Measurements from ENCODE around the gene RGR.

Gene RGR

GRCh38 chr10:84293171-84293570 lies 48.3 kb downstream of the RGR start:
- no peak overlapping the region for H3K27ac ChIP-seq (ENCODE audit: low read depth, low read length)
- H3K36me3 ChIP-seq (ENCODE audit: control insufficient read depth in 1 of 2, insufficient read depth in 2 of 2, low read length in 2 of 2) = no peaks in the 10 kb centered on the region
- no peaks in the 10 kb centered on the region for H3K27me3 ChIP-seq (ENCODE audit: control insufficient read depth in 1 of 2, insufficient read depth in 2 of 2, low read length in 2 of 2)
- no peaks in the 10 kb centered on the region for H3K4me1 ChIP-seq (ENCODE audit: control insufficient read depth in 1 of 2, insufficient read depth in 2 of 2, low read length in 2 of 2)
- H3K9me3 ChIP-seq (ENCODE audit: control insufficient read depth in 1 of 2, low read length in 2 of 2) = no peaks in the 10 kb centered on the region
- H3K4me3 ChIP-seq (ENCODE audit: low read depth in 1 of 2, low read length in 2 of 2) = no peak overlapping the region
- no peak overlapping the region for H3K9ac ChIP-seq (ENCODE audit: low read depth in 1 of 2, low read length in 2 of 2)

DNA sequence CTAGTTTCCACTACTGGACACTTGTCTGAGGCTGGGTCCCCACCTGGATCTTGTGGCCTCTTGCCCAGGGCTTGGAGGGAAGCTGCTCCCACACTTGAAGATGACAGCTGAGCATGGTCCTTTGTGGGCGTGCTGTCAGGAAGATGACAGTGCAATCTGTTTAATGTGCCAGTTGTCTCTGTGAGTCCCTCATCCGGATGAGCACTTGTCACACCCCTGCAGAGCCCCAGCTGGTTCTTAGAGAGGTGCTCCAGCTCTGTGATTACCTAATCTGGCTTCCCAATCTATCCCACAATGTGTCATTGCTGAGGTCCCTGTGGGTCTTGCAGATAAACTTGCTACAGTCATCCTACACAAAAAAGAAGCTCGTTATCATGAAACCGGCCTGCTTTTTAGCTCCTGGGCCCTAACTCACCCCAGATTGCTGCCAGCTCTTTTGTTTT lies 48.7 kb downstream of the RGR start:
- Histone ChIP-seq H3K27ac (ENCODE audit: low read depth, low read length) (no peak overlapping the region), H3K36me3 (ENCODE audit: control insufficient read depth in 1 of 2, insufficient read depth in 2 of 2, low read length in 2 of 2) (no peaks in the 10 kb centered on the region), H3K4me1 (ENCODE audit: control insufficient read depth in 1 of 2, insufficient read depth in 2 of 2, low read length in 2 of 2) (no peaks in the 10 kb centered on the region), H3K9ac (ENCODE audit: low read depth in 1 of 2, low read length in 2 of 2) (no peak overlapping the region), H3K9me3 (ENCODE audit: control insufficient read depth in 1 of 2, low read length in 2 of 2) (no peaks in the 10 kb centered on the region), H3K27me3 (ENCODE audit: control insufficient read depth in 1 of 2, insufficient read depth in 2 of 2, low read length in 2 of 2) (no peaks in the 10 kb centered on the region), H3K4me3 (ENCODE audit: low read depth in 1 of 2, low read length in 2 of 2) (no peak overlapping the region)

- Histone ChIP-seq H3K27me3 (ENCODE audit: control insufficient read depth in 1 of 2, insufficient read depth in 2 of 2, low read length in 2 of 2) (no peaks in the 10 kb centered on the region), H3K4me1 (ENCODE audit: control insufficient read depth in 1 of 2, insufficient read depth in 2 of 2, low read length in 2 of 2) (no peaks in the 10 kb centered on the region), H3K4me3 (ENCODE audit: low read depth in 1 of 2, low read length in 2 of 2) (no peak overlapping the region), H3K27ac (ENCODE audit: low read depth, low read length) (no peak overlapping the region), H3K9ac (ENCODE audit: low read depth in 1 of 2, low read length in 2 of 2) (no peak overlapping the region), H3K36me3 (ENCODE audit: control insufficient read depth in 1 of 2, insufficient read depth in 2 of 2, low read length in 2 of 2) (no peaks in the 10 kb centered on the region), H3K9me3 (ENCODE audit: control insufficient read depth in 1 of 2, low read length in 2 of 2) (no peaks in the 10 kb centered on the region)
These were observed 50.1 kb downstream of the RGR start for GRCh38 chr10:84294766-84295447.

DNA sequence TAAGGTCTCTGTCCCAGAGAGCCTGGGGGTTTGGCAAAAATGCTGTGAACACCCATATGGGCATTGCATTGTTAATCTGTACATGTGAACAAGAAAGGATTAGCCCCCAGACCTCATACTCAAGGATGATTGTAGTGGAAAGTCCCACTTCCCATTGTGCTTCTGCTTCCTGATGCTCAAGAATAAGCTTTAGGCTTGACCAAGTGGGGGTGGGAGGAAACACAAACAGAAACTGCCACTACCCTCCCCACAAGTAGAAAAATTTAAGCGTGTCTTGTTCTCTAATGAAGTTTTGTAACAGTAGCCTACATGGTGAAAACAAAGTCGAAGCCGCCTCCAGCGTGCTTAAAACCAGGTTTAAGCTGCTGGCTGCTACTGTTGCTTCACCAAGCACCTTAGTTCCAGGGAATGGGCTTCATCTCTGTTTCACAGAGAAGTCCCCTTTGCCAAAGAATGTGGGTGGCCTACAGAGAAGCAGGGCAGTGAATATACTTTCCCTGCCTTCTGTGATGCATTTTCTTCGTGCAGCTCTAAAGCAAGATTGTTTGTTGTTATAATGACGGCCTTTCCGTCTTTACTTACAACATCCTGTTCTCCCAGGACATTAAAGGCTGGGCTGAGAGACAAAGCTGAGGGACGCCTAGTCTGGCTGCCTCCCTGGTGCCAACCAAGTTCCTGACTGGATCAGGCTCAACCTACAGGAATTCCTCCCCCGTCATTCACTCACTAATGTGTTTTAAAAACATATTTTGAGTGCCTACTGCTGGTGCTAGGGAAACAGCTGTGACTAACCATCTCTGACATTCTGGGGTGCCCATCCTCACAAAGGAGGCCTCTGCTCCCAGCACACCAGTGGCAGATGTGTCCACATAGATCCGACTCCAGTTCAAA lies 51.5 kb downstream of the RGR start:
- no peaks in the 10 kb centered on the region for H3K9me3 ChIP-seq (ENCODE audit: control insufficient read depth in 1 of 2, low read length in 2 of 2)
- no peak overlapping the region for H3K9ac ChIP-seq (ENCODE audit: low read depth in 1 of 2, low read length in 2 of 2)
- H3K27me3 ChIP-seq (ENCODE audit: control insufficient read depth in 1 of 2, insufficient read depth in 2 of 2, low read length in 2 of 2) = no peaks in the 10 kb centered on the region
- H3K27ac ChIP-seq (ENCODE audit: low read depth, low read length) = no peak overlapping the region
- H3K4me1 ChIP-seq (ENCODE audit: control insufficient read depth in 1 of 2, insufficient read depth in 2 of 2, low read length in 2 of 2) = no peaks in the 10 kb centered on the region
- no peak overlapping the region for H3K4me3 ChIP-seq (ENCODE audit: low read depth in 1 of 2, low read length in 2 of 2)
- H3K36me3 ChIP-seq (ENCODE audit: control insufficient read depth in 1 of 2, insufficient read depth in 2 of 2, low read length in 2 of 2) = no peaks in the 10 kb centered on the region

- no peak overlapping the region for H3K27ac ChIP-seq (ENCODE audit: low read depth, low read length)
- H3K4me3 ChIP-seq (ENCODE audit: low read depth in 1 of 2, low read length in 2 of 2) = no peak overlapping the region
- H3K36me3 ChIP-seq (ENCODE audit: control insufficient read depth in 1 of 2, insufficient read depth in 2 of 2, low read length in 2 of 2) = no peaks in the 10 kb centered on the region
- H3K4me1 ChIP-seq (ENCODE audit: control insufficient read depth in 1 of 2, insufficient read depth in 2 of 2, low read length in 2 of 2) = no peaks in the 10 kb centered on the region
- H3K9me3 ChIP-seq (ENCODE audit: control insufficient read depth in 1 of 2, low read length in 2 of 2) = no peaks in the 10 kb centered on the region
- no peak overlapping the region for H3K9ac ChIP-seq (ENCODE audit: low read depth in 1 of 2, low read length in 2 of 2)
- no peaks in the 10 kb centered on the region for H3K27me3 ChIP-seq (ENCODE audit: control insufficient read depth in 1 of 2, insufficient read depth in 2 of 2, low read length in 2 of 2)
These were observed 53.2 kb downstream of the RGR start for GRCh38 chr10:84298057-84298456.

- Histone ChIP-seq H3K27me3 (ENCODE audit: control insufficient read depth in 1 of 2, insufficient read depth in 2 of 2, low read length in 2 of 2) (no peaks in the 10 kb centered on the region), H3K36me3 (ENCODE audit: control insufficient read depth in 1 of 2, insufficient read depth in 2 of 2, low read length in 2 of 2) (no peaks in the 10 kb centered on the region), H3K4me1 (ENCODE audit: control insufficient read depth in 1 of 2, insufficient read depth in 2 of 2, low read length in 2 of 2) (peaks cover 0 to 5% of the 10 kb centered on the region in 2 donors), H3K4me3 (ENCODE audit: low read depth in 1 of 2, low read length in 2 of 2) (no peak overlapping the region), H3K27ac (ENCODE audit: low read depth, low read length) (no peak overlapping the region), H3K9me3 (ENCODE audit: control insufficient read depth in 1 of 2, low read length in 2 of 2) (no peaks in the 10 kb centered on the region), H3K9ac (ENCODE audit: low read depth in 1 of 2, low read length in 2 of 2) (no peak overlapping the region)
These were observed 57.4 kb downstream of the RGR start for GRCh38 chr10:84302223-84302622.

DNA sequence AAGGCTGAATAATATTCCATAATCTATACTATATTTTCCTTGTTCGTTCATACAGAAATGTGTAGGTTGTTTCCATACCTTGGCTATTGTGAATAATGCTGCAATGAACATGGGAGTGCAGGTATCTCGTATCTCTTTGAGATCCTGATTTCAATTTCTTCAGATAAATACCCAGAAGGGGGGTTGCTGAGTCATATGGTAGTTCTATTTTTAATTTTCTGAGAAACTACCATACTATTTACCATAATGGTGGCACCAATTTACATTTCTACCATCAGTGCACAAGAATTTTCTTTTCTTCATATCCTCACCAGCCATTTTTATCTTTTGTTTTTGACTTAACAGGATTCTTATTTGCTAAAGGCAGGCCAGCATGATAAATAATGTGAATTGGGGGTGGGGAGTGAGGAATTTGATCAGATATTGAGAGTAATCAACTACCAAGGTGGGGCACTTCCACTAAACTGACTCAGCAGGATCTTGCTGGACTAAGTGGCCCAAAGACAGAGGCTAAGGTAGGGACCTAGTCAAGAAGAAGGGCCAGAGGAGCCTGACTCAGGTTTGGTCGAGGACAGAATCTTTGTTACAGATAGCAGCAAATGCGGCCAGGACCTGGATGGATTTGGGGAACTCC lies 62.0 kb downstream of the RGR start:
- Histone ChIP-seq H3K27ac (ENCODE audit: low read depth, low read length) (no peak overlapping the region), H3K4me3 (ENCODE audit: low read depth in 1 of 2, low read length in 2 of 2) (no peak overlapping the region), H3K9me3 (ENCODE audit: control insufficient read depth in 1 of 2, low read length in 2 of 2) (no peaks in the 10 kb centered on the region), H3K36me3 (ENCODE audit: control insufficient read depth in 1 of 2, insufficient read depth in 2 of 2, low read length in 2 of 2) (no peaks in the 10 kb centered on the region), H3K27me3 (ENCODE audit: control insufficient read depth in 1 of 2, insufficient read depth in 2 of 2, low read length in 2 of 2) (no peaks in the 10 kb centered on the region), H3K4me1 (ENCODE audit: control insufficient read depth in 1 of 2, insufficient read depth in 2 of 2, low read length in 2 of 2) (peaks cover 13 to 14% of the 10 kb centered on the region in 2 donors), H3K9ac (ENCODE audit: low read depth in 1 of 2, low read length in 2 of 2) (no peak overlapping the region)

GRCh38 chr10:84308021-84308420 lies 63.2 kb downstream of the RGR start:
- H3K4me1 ChIP-seq (ENCODE audit: control insufficient read depth in 1 of 2, insufficient read depth in 2 of 2, low read length in 2 of 2) = peaks cover 13 to 14% of the 10 kb centered on the region in 2 donors
- H3K27me3 ChIP-seq (ENCODE audit: control insufficient read depth in 1 of 2, insufficient read depth in 2 of 2, low read length in 2 of 2) = no peaks in the 10 kb centered on the region
- H3K9me3 ChIP-seq (ENCODE audit: control insufficient read depth in 1 of 2, low read length in 2 of 2) = no peaks in the 10 kb centered on the region
- no peaks in the 10 kb centered on the region for H3K36me3 ChIP-seq (ENCODE audit: control insufficient read depth in 1 of 2, insufficient read depth in 2 of 2, low read length in 2 of 2)
- no peak overlapping the region for H3K9ac ChIP-seq (ENCODE audit: low read depth in 1 of 2, low read length in 2 of 2)
- no peak overlapping the region for H3K27ac ChIP-seq (ENCODE audit: low read depth, low read length)
- no peak overlapping the region for H3K4me3 ChIP-seq (ENCODE audit: low read depth in 1 of 2, low read length in 2 of 2)

DNA sequence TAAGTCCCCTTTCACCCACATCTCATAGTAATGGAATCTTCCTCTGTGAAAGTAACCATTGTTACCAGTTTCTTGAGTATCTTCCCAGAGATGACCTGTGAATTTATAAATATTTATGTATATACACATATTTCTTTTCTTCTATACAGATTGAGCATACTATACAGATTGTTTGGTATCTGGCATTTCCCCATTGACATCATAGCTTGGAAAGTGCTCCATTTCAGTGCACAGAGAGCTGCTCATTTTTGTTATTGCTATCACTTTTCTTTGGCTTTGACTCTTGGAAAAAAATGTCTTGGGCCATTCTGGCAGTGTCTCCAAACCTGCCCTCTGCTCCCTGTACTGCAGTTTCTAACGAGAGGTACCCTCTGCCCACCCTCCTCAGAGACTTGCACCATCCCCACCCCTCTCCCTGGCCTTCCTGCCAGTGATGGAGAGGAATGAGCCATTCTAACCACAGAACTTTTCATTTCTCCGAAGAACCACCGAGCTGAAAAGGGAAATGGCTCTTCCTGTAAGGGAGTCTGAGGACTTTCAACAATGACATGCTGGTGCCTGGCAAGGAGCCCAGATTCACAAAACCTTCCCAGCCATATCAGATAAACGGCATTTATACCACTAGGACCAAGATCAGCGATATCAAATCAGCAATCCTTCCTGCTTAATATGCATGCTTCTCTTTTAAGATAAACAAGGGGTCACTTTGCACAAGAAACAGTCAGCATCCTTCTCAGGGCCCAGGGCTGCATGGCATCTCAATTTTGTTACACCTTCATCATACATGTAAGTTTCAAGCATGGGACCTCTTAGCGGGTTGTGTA lies 63.8 kb downstream of the RGR start:
- H3K9ac ChIP-seq (ENCODE audit: low read depth in 1 of 2, low read length in 2 of 2) = no peak overlapping the region
- no peaks in the 10 kb centered on the region for H3K27me3 ChIP-seq (ENCODE audit: control insufficient read depth in 1 of 2, insufficient read depth in 2 of 2, low read length in 2 of 2)
- peak overlapping the region in 1 of 2 donors; percentile 8 for H3K4me3 ChIP-seq (ENCODE audit: low read depth in 1 of 2, low read length in 2 of 2)
- no peak overlapping the region for H3K27ac ChIP-seq (ENCODE audit: low read depth, low read length)
- no peaks in the 10 kb centered on the region for H3K36me3 ChIP-seq (ENCODE audit: control insufficient read depth in 1 of 2, insufficient read depth in 2 of 2, low read length in 2 of 2)
- H3K4me1 ChIP-seq (ENCODE audit: control insufficient read depth in 1 of 2, insufficient read depth in 2 of 2, low read length in 2 of 2) = peaks cover 13 to 14% of the 10 kb centered on the region in 2 donors
- H3K9me3 ChIP-seq (ENCODE audit: control insufficient read depth in 1 of 2, low read length in 2 of 2) = no peaks in the 10 kb centered on the region

Data from duodenal mucosa (tissue), 2 donors.